ENCODE measurements around the gene OBSCN.
"Not testable (repeated sequence)": the region's sequence is repeated elsewhere in the genome, so short reads cannot be mapped to it uniquely, and the experiment has no call there.

OBSCN gene

DNA sequence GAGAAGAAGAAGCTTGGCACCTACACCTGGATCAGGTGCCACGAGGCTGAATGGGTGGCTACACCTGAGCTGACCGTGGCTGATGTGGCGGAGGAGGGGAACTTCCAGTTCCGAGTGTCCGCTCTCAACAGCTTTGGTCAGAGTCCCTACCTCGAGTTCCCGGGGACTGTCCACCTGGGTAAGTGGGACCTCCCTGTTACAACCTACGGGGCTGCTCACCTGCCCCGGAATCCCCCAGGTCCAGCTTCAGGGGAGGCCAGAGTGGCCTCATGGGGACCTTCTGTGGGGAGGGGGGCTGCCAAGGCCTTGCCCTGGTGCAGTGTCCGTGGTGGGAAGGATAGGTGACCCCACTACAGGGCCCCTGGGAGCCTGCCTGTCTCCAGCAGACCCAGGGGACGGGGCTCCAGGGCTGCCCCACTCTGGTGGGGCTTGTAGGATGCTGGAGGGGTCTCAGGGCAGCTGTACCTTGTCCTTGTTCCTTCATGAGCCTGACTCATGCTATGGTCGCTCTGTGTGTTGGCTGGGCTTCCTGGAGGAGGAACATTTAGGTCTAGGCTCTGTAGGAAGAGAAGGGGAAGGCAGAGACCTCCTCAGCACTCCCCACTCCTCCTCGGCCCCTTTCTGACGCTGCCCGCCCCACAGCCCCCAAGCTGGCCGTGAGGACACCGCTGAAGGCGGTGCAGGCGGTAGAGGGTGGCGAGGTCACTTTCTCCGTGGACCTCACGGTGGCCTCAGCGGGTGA, 7.2 kb downstream of the OBSCN start:
- FAIRE-seq, result no peak

DNA sequence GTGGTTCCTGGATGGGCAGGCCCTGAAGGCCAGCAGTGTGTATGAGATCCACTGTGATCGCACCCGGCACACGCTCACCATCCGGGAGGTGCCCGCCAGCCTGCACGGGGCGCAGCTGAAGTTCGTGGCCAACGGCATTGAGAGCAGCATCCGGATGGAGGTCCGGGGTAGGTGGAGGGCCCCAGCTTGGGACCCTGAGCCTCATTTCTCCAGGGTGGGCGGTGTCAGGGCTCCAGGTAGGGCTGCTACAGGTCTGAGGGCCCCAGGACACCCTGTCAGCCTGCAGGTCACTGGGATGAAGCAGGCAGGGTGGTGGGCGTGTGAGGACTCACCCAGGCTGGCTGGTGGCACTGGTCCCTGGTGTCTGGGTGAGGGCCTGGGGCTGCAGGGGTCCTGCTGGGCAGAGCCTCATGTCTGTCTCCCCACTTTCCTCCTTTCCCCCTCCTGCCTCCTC, 7.8 kb downstream of the OBSCN start:
- FAIRE-seq, result no peak

DNA sequence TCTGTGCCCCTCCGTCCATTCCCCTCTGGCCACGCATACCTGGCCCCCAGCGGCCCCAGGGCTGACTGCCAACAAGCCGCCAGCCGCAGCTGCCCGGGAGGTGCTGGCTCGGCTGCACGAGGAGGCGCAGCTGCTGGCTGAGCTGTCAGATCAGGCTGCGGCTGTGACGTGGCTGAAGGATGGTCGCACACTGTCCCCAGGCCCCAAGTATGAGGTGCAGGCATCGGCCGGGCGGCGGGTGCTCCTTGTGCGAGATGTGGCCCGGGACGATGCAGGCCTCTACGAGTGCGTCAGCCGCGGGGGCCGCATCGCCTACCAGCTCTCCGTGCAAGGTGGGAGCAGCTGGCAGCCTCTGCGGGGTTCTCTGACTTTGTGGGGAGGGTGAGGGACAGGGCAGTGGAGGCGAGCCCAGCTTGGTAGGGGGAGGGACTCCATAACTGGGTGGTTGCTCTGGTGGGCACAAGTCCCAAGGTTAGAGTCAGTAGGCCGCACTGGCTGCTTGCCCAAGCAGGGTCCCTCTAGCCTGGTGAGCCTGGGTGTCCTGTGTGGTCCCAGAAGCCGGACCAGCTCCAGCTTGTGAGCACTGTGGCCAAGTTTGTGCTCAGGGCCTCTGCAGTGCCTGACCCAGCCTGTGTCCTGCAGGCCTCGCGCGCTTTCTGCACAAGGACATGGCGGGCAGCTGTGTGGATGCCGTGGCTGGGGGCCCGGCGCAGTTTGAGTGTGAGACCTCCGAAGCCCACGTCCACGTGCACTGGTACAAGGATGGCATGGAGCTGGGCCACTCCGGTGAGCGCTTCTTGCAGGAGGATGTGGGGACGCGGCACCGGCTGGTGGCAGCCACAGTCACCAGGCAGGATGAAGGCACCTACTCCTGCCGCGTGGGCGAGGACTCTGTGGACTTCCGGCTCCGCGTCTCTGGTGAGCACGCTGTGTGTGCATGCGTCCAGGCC, 8.8 kb downstream of the OBSCN start:
- no peak for FAIRE-seq

DNA sequence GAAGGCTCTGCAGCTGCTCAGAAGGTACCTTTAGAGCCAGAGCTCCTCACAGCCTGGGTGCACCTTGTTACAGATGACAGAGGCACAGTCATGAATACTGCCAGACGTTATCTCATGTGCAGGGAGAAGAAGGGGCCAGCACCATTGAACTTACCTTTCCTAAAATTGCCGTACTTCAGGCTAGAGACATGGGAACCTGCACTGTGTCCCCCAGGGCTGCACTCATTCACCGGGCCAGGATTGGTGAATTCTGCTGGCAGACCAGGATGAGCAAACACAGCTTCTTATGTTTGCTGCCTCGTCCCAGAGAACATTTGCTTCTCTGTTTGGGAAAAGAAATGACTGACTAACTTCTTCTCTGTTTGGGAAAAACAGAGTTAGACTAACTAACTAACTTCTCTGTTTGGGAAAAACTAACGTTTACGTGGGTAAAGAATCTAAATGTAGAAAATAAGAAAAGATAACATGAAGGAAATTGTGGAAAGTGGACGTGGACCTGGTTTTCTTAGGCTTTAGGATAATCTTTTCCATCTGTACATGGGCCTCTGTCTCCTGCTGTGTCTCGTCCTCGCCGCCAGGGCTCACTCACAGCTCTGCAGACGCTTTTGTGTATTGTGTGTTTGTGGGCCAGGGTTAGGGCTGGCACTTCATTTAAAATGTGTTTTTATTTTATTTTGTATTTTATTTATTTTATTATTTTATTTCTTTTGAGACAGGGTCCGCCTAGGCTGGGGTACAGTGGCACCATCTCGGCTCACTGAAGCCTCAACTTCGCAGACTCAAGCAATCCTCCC, 9.9 kb downstream of the OBSCN start:
- FAIRE-seq, result no peak

DNA sequence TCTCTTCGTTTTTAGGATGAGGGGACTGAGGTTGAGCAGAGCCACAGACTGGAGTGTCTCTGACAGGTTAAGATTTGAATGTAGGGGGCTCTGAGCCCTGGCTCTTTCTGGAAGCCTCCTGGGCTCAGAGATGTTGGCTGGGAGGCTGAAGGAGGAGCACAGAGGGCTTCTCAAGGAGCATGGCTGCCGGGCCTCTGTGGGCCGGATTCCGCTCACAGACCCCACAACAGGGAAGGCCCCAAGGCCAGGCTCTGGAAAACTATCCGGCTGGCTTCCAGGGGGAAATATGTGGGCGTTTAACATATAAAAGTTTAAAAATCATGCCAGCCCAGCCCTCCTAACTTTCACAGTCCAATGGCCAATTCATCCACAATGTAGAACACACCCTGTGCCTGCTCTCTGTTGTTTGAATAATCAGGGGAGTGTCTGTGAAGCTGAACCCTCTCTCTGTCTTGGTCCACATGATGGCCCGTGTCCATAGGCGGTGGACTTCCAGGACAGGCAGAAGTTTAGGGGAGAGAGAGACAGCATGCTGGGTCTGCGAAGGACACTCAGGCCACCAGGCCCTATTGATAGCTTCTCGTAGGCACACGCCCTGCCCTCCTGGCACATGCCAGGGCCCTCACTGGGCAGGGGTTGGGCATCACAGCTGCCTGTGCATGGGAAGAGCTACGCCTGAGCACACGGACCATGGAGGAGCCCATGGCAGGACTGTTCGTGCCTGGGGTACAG, 10.8 kb downstream of the OBSCN start:
- no peak for FAIRE-seq

DNA sequence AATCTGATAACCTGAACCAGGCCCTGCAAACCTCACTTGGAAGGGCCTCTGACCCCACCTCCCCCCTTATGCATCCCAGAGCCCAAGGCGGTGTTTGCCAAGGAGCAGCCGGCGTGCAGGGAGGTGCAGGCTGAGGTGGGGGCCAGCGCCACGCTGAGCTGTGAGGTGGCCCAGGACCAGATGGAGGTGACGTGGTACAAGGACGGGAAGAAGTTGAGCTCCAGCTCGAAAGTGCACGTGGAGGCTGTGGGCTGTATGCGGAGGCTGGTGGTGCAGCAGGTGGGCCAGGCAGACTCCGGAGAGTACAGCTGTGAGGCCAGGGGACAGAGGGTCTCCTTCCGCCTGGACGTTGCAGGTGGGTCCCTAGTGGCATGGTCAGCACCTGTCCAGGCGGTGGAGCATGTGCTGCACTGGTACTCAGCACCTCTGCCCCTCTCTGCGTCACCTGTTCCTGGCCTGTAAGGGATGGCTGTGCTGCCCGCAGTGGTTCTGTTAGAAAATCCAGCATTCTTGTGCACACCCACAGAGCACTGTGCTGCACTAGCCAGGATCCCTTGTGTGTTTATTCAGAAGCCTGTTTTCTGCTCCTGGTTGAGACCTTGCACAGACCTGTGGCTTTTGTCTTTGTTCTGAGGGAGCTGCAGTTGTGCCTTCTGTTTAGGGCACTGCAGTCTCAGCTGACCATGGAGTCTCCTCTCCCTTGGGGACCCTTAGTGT, 11.6 kb downstream of the OBSCN start:
- FAIRE-seq, result no peak

DNA sequence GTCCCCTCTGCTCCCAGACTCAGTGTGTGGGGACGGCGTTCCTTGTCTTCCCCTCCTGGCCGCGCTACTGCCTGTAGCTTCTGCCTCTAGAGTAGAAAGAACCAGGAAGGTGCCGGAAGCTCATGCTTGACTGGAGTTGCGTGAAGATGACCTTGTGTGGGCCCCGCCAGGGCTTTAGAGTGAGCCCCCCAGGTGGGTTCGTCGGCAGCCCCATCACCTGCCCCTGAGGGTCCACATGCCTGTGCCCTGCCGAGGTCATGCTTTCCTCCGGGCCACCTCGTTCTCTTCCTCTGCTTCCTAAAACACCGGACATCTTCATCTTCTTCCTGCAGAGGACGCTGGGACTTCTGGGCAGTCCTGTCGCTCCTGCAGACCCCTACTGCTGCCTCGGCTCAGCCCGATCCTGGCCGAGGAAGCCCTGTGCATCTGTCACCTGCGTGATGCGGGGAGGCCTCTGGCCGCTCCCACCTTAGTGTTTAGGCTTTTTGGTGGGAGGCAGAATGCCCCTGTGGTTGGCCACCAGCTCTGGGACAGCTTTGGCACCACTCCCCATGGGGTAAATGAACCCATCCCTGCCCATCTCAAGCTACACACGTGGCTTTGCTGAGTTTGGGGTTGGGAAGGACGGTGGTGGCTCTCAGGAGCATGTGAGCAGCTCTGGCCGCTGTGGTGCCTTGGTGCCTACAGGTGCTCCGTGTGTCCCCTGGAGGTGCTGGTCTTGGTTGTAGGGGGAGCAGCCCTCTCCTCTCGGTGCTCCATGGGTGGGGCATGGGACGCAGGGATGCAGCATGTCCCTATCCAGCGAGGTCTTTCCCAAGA, 12.3 kb downstream of the OBSCN start:
- FAIRE-seq, result no peak

DNA sequence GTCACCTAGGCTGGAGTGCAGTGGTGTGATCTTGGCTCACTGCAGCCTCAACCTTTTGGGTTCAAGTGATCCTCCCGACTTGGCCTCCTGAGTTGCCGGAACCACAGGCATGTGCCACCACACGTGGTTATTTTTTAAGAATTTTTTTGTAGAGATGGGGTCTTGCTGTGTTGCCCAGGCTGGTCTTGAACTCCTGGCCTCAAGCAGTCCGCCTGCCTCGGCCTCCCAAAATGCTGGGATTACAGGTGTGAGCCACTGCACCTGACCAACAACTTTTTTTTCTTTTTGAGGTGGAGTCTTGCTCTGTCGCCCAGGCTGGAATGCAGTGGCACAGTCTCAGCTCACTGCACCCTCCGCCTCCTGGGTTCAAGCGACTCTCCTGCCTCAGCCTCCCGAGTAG, 13.3 kb downstream of the OBSCN start:
- FAIRE-seq, result not testable (repeated sequence)

DNA sequence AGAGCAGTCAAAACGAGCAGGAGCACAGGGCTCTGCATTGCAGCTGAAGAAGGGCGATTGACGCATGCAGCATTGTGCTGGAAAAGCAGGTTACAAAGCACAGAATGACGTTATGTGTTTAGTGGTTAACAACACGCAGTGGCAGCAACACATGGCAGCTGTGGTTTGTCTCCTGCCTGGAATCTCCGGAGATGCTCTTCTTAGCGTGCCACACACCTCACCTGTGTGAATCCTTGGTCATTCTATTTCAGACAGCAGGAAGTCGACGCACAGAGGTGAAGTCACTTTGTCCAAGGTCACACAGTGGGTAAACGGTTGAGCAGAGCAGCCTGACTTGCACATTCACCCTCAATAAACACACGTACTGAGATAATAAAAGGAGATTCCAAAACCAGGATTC, 14.7 kb downstream of the OBSCN start:
- FAIRE-seq, result no peak

DNA sequence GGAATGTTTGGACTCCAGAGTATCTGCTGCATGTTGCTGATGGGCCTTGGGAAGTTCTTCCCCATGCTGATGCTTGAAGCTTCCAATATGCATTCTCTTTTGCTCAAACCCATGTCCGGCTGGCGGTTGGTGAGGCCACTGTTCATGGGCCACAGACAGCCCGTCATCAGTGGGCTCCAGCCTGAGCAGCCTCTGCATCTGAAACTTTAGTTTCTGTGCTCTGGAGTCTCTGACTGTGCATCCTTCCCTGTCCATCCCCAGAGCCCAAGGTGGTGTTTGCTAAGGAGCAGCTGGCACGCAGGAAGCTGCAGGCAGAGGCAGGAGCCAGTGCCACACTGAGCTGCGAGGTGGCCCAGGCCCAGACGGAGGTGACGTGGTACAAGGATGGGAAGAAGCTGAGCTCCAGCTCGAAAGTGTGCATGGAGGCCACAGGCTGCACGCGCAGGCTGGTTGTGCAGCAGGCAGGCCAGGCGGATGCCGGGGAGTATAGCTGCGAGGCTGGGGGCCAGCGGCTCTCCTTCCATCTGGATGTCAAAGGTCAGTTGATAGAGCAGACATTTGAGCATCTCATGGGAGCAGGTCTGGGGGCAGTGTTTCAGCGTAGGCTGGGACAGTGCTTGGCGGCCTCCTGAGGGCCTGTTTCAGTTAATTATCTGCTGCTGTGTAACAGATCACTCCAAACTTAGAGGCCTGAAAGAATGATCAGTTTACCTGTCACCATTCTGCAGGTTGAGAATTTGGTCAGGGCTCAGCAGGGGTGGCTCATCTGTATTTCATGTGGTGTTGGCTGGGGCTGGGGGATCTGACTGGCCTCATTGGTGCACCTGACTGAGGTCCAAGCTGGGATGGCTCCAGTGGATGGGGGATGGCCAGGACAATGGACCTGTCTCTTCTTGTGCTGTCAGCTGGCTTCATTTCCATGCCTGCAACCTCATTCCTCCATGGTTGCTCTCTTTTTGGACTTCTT, 16.6 kb downstream of the OBSCN start:
- FAIRE-seq, result no peak

DNA sequence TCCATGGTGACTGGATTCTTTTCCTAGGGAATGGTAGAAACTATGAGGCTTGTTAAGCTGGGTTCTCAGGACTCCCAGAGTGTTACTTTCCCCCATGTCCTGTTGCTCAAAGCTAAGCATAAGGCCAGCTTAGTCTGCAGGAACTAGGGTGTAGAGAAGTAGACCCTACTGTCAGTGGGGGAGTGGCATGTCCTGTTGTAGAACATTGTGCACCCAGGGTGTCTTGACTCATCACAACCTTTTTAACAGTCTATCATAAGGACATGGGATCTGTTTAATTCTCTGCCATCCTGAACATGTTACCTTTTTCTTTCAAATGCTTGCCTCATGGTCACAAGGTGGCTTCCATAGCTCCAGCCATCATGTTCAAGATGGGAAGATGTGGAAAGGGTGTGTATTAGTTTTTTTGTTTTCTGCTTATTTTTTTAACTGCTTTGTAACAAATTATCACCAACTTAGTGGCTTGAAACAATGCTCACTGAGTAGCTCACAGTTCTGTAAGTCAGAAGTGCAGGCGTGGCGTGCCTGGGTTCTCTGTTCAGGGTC, 17.4 kb downstream of the OBSCN start:
- FAIRE-seq, result no peak

DNA sequence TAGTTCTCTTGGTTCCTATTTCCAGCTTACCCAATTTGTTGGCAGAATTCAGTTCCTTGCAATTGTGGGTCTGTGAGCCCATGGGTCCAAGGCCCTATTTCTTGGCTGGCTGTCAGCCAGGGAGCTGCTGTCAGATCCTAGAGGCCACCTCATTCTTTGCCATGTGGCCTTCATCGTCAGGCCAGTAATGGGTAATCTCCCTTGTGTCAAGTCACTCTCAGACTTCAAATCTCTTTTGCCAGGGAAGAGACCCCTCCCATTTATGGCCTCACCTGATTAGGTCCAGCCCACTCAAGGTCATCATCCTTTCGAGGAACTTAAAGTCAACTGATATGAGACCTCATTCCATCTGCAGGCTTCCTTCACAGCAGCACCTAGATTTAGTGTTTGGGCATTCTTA, 17.9 kb downstream of the OBSCN start:
- no peak for FAIRE-seq

DNA sequence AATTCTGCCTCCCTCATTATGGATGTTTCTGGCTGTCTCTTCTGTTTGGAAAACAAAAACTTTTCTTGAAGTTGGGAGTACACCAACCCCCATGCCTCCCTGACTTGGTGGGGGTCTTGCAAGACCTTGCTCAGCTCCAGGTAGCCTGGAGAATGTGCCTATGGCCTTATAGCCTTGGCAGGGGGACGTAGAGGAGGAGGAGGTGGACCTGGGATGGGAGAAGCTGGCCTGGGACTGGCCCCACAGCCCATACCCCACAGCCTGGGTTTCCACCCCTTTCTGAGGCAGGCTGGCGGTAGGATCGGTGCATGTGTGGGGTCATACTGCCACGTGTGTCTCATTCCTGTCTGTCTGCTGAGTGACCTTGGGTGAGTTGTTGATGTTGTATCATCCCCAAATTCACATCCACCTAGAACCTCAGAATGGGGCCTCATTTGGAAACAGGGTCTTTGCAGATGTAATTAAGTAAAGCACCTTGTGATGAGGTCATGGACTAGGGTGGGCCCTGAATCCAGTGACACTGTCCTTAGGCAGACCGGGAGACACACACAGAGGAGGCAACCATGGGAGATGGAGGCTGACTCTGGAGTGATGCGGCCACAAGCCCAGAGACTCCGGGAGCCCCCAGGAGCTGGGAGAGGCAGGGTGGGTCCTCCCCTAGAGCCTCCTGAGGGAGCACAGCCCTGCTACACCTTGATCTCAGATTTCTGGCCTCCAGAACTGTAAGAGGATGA, 18.5 kb downstream of the OBSCN start:
- FAIRE-seq, result no peak

DNA sequence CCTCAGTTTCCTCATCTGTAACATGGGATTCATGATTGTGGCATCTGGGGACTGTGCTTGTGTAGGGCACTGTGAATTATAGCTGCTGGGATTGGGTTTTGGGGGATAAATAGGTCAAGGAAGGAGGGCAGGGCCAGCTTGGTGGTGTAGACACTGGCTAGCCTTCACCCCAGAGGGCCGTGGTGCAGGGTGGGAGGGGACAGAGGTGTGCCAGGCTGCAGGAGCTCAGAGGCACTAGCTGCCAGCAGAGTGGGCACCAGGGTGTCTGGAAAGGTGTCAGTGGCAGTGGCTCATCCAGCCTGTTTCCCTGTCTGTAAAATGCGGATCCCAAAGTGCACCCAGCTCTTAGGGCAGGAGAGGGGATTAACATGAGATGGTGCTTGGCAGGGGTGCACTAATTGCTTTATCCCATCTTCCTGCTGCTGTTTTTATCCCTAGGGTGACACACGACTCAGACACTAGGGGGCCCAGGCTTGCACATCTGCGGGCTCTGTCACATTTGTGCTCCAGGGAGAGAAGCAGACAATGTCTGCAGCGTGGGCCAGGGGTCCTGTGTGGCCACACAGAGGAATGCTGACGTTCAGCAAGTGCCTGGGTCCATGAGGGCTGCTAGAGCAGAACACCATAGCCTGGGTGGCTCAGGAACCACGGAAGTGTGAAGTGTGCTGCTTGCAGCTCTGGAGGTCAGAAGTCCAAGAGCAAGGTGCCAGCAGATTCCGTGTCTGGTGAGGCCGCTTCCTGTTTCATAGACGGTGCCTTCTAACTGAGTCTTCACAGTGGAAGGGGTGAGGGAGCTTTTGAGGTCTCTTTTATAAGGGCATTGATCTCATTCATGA, 19.3 kb downstream of the OBSCN start:
- no peak for FAIRE-seq

DNA sequence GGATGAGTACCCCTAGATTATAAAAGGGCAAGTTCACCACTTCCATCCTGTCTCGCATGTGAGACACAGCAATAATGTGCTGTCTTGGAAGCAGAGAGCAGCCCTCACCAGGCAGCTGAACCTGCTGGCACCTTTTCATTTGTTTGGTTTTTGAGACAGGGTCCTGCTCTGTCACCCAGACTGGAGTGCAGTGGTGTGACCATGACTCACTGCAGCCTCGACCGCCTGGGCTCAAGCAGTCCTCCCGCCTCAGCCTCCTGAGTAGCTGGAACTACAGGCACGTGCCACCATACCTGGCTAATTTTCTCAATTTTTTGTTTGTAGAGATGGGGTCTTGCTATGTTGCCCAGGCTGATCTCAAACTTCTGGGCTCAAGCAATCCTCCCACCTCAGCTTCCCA, 20.3 kb downstream of the OBSCN start:
- not testable (repeated sequence) for FAIRE-seq

DNA sequence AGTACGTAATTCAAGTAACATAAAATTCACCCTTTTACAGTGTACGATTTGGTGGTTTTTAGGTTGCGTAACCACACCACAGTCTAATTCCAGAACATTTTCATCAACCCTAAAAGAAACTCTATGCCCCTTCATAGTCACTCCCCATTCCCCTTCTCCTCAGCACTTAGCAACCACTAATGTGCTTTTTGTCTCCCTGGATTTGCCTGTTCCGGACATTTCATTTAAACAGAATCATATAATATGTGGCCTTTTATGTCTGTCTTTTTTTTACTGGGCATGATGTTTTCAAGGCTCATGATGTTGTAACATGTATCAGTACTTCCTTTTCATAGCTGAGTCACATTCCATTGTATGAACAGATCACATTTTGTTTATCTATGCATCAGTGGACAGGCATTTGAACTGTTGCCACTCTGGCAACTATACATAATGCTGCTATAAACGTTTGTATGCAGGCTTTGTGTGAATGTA, 20.8 kb downstream of the OBSCN start:
- no peak for FAIRE-seq

DNA sequence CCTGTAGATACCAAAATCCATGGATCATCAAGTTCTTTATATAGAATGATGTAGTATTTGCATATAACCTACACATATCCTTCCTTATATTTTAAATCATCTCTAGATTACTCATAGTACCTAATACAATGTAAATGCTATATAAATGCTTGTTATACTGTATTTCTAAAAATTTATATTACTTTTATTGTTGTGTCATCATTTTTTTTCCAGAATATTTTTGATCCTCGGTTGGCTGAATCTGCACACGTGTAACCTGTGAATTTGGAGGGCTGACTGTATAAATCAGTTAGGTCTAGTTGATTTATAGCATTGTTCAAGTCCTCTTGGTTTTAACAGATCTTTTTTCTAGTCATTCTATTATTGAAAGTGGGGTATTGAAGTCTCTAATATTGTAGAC, 23.3 kb downstream of the OBSCN start:
- no peak for FAIRE-seq

DNA sequence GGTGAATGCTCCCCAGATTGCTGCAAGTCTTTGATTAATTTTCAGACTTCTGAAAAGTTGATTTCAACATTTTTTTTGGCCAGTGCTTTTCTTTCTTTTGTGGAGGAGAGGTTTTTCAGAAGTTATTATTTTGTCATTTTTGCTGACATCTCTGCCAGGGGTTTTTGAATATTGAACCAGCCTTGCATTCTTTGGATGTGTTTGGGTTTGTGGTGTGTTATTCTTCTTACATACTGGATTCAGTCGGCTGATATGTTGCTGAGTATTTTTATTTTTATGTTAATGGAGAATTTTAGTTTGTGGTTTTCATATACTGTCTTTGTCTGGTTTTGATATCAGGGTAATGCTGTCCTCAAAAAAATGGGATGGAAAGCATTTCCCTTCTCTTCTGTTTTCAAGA, 25.3 kb downstream of the OBSCN start:
- FAIRE-seq, result no peak

Data from G401.6 (cell line).